Choroid plexus epithelial cell (primary cell): ENCODE measurements around the gene AARS1.
"Not testable (repeated sequence)": the region's sequence is repeated elsewhere in the genome, so short reads cannot be mapped to it uniquely, and the experiment has no call there.

Experiments used
- DNase-seq: peaks from one replicate; pipeline ENCODE4 v3.0.0-alpha.2; 2010; ENCODE audit warnings: low read depth
- H3K4me3 ChIP-seq: 2 replicates; pipeline ENCODE4 v1.5.1; 2011; ENCODE audit warnings: low read depth, mild to moderate bottlenecking, control low read depth, low read length, moderate library complexity
- TF ChIP-seq, protein P1 (sequence below): conservative IDR thresholded peaks from 2 replicates; pipeline ENCODE4 v1.5.1; 2011; ENCODE audit warnings: low read depth, mild to moderate bottlenecking, control low read depth, inconsistent platforms, low read length, moderate library complexity

The AARS1 gene

DNA sequence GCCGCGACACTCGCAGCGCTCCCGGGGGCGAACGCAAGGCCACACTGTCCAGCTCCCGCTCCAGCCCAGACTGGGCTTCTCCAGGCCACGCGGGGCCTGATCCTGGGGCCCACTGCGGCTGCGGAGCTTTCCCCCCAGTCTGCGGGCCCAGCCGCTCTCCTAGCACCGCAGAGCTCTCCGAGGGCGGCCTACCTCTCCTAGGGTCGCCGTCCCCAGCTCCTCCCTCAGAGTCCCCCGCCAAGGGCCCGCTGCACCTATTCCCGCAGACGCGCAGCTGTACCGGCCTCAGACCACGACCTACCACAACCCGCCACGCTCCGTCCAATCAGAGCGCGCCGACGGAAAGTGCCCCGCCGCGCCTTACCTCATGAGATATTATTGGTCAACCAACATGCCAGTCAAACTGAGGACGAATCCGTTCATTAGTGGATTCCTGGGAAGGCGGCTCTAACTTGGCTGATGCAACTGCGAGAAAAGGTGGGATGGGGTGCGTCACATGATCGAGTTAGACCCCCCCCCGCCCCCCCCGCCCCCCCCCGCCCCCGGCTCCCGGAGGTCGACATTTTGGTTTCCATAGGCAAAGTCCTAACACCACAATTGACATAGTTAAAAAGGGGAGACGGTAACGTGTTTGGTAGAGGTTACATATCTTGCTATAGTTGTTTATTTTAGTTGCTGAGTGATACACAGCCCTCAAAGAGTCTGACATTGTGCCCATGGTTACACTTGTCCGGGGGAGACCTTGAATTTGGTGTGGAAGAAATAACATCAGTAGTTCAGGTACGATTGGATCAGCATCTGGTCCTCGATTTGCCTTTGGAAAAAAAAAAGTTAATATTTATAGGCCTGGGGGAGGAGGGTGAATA is at the start of gene AARS1:
TSS of gene AARS1 (minus strand) at position 278 of the 866 bp plus-strand sequence. CDS start 6,743 bp downstream, outside the sequence.
- TF ChIP-seq, protein P1, sequence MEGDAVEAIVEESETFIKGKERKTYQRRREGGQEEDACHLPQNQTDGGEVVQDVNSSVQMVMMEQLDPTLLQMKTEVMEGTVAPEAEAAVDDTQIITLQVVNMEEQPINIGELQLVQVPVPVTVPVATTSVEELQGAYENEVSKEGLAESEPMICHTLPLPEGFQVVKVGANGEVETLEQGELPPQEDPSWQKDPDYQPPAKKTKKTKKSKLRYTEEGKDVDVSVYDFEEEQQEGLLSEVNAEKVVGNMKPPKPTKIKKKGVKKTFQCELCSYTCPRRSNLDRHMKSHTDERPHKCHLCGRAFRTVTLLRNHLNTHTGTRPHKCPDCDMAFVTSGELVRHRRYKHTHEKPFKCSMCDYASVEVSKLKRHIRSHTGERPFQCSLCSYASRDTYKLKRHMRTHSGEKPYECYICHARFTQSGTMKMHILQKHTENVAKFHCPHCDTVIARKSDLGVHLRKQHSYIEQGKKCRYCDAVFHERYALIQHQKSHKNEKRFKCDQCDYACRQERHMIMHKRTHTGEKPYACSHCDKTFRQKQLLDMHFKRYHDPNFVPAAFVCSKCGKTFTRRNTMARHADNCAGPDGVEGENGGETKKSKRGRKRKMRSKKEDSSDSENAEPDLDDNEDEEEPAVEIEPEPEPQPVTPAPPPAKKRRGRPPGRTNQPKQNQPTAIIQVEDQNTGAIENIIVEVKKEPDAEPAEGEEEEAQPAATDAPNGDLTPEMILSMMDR = no peak
- peak; percentile 100 for DNase-seq
- peak within 1 kb of the TSS; percentile 92 for H3K4me3 ChIP-seq

DNA sequence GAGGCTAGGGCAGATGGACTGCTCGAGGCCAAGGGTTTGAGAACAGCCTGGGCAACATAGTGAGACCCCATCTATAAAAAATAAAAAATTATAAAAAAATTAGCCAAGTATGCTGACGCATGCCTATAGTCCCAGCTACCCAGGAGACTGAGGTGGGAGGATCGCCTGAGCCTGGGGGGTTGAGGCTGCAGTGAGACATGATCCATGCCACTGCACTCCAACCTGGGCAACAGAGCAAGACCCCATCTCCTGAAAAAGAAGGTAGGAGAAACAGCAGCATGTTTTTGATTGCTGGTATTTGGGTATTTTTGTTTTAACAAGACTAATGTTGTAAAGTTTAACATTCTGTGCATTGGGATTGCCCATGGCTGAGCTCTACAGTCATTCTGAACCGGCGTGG is 48.5 kb upstream of the AARS1 start:
- no peak for DNase-seq
- TF ChIP-seq, protein P1 = no peak

DNA sequence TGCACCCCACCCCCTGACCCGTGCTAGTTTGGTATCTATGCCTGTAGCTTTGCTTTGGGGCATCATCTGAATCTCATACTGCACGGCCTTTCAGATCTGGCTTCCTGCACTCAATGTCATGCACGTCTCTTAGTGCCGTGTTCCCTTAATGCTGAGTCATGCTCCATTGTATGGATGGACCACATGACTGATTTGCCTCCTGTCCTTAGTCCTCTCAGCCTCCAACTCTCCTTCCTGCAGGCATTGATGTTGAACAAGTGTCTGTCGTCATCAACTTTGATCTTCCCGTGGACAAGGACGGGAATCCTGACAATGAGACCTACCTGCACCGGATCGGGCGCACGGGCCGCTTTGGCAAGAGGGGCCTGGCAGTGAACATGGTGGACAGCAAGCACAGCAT is 43.4 kb upstream of the AARS1 start:
- DNase-seq = peak; percentile 13
- not testable (repeated sequence) for H3K4me3 ChIP-seq

More for the DNA sequence above, 48.5 kb upstream of the AARS1 start:
- H3K4me3 ChIP-seq = no peak overlapping the region

DNA sequence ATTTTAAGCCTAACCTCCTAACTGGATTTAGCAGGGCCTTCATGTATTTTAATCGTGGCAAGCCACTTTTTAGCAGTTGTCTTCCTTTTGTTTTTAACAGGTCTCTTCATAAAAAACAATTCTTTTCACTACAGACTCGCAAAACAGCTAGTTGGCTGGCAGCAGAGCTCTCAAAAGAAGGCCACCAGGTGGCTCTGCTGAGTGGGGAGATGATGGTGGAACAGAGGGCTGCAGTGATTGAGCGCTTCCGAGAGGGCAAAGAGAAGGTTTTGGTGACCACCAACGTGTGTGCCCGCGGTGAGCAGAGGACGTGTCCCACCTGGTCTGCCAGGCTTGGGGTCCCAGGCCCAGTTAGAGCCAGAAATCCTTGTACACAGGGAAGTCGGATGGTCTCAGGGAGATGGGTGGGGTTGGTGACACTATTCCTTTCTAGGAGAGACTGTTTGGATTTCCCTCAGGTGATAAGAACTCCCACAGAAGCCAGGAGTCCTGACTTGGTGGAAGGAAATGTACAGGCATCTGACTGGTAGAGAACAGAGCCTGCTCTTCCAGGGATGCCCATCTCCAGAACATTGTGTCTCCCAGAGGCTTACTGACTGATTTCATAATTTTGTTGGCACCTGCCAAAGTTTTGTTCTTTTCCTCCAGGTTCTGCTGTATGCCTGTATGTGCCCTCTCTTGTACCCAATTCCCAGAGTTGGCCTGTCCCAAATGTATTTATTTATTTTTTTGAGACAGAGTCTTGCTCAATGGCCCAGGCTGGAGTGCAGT is 42.5 kb upstream of the AARS1 start:
- DNase-seq = peak; percentile 20
- TF ChIP-seq, protein P1 = peak; percentile 69
- no peak overlapping the region for H3K4me3 ChIP-seq

DNA sequence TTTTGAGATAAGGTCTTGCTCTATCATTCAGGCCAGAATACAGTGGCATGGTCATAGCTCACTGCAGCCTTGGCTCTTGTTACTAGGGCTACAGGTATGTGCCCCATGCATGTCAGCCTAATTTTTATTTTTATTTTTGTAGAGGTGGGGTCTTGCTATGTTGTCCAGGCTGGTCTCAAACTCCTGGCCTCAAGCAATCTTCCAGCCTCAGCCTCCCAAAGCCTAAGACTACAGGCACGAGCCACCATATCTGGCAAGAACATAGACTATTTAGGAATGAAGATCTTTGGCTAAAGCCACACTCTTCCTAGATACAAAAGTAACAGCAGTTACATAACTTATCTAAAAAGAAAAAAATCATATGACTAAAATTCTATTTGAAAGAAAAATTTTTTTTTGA is 41.8 kb upstream of the AARS1 start:
- DNase-seq = no peak
- TF ChIP-seq, protein P1 = no peak
- no peak overlapping the region for H3K4me3 ChIP-seq

DNA sequence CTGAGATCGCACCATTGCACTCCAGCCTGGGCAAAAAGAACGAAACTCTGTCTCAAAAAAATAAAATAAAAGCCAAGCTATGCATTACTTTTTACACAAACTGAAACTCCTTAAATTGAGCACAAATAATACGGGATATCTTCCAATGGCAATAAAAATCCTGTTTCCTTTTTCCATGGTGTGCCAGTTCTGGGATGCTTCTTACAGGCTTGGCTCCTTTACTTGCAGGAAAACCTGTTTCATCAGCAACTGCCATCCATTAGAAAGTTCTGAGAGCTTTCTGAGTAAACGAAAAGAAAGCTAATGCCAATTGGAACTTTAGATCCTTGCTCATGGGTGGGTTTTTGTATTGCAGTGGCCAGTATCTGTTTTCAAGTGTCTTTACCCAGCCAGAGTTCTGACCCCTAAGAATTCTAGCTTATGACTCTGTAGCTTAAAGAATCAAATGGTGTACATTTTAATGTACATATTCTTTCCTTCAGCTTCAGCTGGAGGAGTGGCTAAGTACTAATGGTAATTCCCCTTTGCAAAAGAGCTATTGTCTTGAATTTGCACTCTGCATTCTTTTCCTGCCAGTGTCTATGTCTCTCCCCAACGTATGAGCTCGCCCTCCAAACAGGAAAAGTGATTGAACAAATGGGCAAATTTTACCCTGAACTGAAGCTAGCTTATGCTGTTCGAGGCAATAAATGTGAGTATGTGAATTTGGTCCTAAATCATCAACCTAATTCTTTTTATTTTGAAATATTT is 35.9 kb upstream of the AARS1 start:
- DNase-seq = no peak
- no peak overlapping the region for H3K4me3 ChIP-seq
- TF ChIP-seq, protein P1 = no peak

DNA sequence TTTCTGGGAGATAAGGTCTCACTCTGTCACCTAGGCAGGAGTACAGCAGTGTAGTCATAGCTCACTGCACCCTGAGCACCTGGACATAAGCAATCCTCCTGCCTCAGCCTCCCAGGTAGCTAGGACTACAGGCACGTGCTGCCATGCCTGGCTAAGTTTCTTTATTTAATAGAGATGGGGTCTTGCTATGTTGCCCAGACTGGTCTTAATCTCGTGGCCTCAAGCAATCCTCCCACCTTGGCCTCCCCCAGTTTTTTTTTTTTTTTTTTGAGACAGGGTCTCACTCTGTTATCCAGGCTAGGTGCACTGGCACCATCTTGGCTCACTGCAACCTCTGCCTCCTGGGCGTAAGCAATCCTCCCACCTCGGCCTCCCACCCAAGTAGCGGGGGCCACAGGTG is 30.8 kb upstream of the AARS1 start:
- DNase-seq = no peak
- TF ChIP-seq, protein P1 = no peak
- H3K4me3 ChIP-seq = no peak overlapping the region

DNA sequence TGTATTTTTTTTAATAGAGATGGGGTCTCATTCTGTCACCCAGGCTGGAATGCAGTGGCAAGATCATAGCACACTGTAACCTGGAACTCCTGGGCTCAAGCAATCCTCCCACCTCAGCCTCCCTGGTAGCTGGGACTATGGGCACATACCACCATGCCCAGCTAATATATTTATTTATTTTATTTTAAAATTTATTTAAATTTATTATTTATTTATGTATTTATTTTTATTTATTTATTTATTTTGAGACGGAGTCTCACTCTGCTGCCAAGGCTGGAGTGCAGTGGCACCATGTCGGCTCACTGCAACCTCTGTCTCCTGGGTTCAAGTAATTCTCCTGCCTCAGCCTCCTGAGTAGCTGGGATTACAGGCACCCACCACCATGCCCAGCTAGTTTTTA is 18.4 kb upstream of the AARS1 start:
- not testable (repeated sequence) for DNase-seq, H3K4me3 ChIP-seq
